SK-MEL-5 (cell line): ENCODE results near the gene GREB1L. TPM values are rescaled to one million over a fixed set of nuclear protein-coding genes. Genes with fewer than 3 reads are reported as not detected.
"Not testable (repeated sequence)": the region's sequence is repeated elsewhere in the genome, so short reads cannot be mapped to it uniquely, and the experiment has no call there.

Experiments used
- DNase-seq: peaks from one replicate; pipeline ENCODE4 v3.0.0-alpha.2; 2016; ENCODE audit warnings: low read depth, low spot score
- in situ Hi-C: cut with HindIII; loops from 2 replicates; pipeline ENCODE4 v1.10.0; 2016; ENCODE audit warnings: low sequenced_read_pairs, high pct_unique_total_duplicates, low pct_unique_long_range_greater_than_20kb
- total RNA-seq: library from RNA; depleted of rRNA; stranded (reverse); fragments of >200 nt; shearing (Covaris generic); gene quantifications from 2 replicates; pipeline ENCODE4 v1.2.3, GENCODE V29; 2014

The GREB1L gene
- total RNA-seq, 1 experiment from 2014 or later: 0.50 TPM

DNA sequence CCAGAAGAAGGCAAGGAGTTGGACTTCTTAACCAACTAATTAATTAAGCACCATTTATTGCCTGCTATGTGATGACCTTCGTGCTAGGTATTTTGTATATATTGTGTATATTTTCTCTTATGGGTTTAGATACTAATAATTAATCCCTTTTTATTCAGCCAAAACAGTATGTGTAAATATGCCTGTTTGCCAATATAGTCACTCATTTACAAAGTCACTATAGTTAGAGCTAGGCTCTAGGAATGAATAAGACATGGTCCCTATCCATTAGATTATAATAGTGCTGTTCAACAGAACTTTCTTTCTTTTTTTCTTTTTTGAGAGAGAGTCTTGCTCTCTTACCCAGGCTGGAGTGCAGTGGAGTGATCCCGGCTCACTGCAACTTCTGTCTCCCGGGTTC, 51.4 kb downstream of the GREB1L start:
- in situ Hi-C loops: no loop called here
- no peak for DNase-seq

DNA sequence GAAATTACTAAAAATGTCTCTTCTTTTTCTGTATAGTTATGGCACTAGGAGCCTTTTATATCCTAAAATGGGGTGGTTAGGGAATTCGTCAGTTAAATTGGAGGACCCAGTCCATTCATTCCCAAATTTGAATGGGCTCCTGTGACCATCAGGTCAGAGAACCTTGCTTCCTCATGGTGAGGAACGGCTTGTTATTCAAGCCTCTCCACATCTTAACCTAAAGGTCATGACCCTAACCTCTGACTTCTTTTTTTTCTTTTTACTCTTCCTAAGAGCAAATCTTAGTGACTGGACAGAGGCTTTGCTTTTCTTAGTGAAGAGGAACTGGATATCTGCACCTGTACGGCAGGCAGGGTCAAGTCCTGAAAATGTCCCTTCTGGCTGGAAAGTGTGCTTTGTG, 53.1 kb downstream of the GREB1L start:
- in situ Hi-C loops: no loop called here
- no peak for DNase-seq

DNA sequence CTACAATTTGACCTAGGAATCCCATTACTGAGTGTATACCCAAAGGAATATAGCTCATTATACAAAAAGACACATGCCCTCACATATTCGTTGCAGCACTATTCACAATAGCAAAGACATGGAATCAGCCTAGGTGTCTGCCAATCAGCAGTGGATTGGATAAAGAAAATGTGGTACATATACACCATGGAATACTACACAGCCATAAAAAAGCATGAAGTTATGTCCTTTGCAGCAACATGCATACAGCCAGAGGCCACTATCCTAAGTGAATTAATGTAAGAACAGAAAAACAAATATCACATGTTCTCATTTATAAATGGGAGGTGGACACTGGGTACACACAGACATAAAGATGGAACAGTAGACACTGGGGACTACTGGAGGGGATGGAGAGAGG, 54.0 kb downstream of the GREB1L start:
- no peak for DNase-seq
- in situ Hi-C loops: no loop called here

- in situ Hi-C loops: no loop called here
- DNase-seq: no peak
Measured at GRCh38 chr18:21298351-21298750, 56.3 kb downstream of the GREB1L start.

DNA sequence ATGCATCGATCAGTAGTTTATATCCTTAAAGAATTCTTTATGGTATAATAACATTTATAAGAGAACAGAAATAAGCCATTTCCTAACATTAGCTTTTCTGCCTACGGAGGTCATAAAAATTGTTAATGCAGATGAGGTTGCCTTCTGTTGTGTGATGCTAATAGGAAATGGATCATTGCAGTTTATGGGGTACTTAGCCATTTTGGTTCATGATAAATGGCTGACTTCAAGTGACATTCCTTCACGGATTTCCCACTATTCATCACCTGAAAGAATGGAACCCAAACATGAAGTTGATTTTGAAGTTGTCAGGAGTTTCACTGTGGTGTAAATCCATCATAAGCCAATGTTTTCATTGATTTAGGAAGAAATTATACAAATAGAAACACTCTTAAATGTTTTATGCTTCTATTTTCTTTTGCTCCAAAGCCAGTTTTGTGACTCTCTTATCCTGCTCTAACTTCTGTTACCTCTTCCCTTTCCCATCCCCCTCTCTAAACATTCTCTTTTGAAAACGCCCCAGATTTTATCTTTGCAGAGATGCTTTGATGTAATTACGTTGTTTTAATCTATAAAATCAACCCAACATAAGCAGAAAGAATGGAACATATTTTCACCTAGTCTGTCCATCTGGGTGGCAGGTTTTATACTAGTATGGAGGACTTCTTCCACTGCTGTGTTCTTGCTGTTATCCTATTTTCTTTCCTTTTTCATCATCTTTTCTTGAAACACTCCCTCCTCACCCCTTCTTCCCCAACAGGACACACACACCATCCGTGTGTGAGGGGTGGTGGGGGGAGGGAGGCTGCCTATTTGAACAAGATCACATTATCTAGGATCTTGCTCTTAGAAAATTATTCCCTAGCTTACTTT, 58.2 kb downstream of the GREB1L start:
- in situ Hi-C loops: no loop called here
- DNase-seq: no peak

GRCh38 chr18:21300908-21301200, 58.8 kb downstream of the GREB1L start:
- DNase-seq: no peak
- in situ Hi-C loops: no loop called here

GRCh38 chr18:21303445-21303844, 61.4 kb downstream of the GREB1L start:
- no peak for DNase-seq
- in situ Hi-C loops: no loop called here

GRCh38 chr18:21303895-21304294, 61.9 kb downstream of the GREB1L start:
- in situ Hi-C loops: no loop called here
- DNase-seq: no peak

DNA sequence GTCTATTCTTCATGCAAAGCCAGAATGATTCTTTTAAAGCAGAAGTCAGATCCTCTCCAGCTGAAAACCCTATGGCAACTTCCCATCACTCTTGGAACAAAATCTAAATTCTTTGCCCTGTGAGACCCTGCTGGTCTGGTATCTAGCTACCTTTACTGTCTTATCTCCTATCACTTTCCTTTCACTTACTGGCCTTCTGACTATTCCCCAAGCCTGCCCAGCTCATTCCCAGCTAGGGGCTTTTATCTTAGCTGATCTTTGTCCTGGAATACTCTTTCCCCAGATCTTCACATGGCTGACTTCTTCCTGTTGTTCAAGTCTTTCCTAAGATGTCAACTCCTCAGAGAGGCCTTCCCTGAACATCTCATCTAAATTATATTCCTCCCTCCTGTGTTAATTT, 63.6 kb downstream of the GREB1L start:
- in situ Hi-C loops: no loop called here
- no peak for DNase-seq

- DNase-seq: no peak
- in situ Hi-C loops: no loop called here
Measured at GRCh38 chr18:21306368-21306767, 64.3 kb downstream of the GREB1L start.

- in situ Hi-C loops: no loop called here
- DNase-seq: no peak
Measured at GRCh38 chr18:21307578-21307977, 65.5 kb downstream of the GREB1L start.

GRCh38 chr18:21309248-21309647, 67.2 kb downstream of the GREB1L start:
- no peak for DNase-seq
- in situ Hi-C loops: no loop called here

DNA sequence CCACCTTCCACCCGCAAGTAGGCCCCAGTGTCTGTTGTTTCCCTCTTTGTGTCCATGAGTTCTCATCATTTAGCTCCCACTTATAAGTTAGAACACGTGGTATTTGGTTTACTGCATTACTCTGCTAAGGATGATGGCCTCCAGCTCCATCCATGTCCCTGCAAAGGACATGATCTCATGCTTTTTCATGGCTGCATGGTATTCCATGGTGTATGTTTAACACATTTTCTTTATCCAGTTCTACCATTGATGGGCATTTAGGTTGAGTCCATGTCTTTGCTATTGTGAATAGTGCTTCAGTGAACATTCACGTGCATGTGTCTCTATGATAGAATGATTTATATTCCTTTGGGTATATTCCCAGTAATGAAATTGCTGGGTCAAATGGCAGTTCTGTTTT, 69.9 kb downstream of the GREB1L start:
- in situ Hi-C loops, DNase-seq: not testable (repeated sequence)

DNA sequence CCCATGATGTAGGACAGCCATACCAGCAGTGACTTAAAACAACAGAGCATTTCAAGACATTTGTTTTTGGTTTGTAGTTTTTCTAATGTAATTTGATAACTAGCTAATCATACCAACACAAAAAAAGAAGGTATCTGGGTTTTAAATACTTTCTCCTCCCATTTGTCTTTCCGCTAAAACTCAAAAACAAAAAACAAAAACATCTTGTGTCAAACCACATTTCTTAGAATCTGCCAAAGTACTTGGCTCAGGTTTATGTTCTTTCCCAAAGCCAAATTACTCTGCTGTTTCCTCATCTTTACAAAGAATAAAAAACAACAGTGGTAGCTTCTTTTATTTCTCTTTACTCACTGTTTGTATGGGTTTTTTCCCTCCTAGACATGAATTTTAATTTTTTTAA, 71.5 kb downstream of the GREB1L start:
- DNase-seq: no peak
- in situ Hi-C loops: no loop called here

DNA sequence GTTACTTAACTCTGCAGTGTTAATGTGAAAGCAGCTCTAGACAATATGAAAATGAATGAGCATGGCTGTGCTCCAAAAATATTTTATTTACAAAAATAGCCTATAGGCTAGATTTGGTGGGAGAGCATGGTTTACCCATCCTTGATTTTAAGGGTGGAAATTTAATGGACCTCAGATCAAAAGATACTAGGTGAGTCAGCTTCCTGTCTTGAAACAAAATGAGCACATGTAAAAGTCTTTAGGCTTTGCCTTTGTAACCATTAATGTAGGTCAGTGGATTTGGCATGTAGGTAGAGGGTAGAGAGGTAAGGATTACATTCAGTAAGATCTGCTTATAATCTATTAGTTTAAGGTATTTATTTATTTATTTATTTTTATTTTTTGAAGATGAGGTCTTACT, 72.7 kb downstream of the GREB1L start:
- in situ Hi-C loops: no loop called here
- no peak for DNase-seq

- in situ Hi-C loops, DNase-seq: not testable (repeated sequence)
Measured at GRCh38 chr18:21315126-21315525, 73.1 kb downstream of the GREB1L start.

DNA sequence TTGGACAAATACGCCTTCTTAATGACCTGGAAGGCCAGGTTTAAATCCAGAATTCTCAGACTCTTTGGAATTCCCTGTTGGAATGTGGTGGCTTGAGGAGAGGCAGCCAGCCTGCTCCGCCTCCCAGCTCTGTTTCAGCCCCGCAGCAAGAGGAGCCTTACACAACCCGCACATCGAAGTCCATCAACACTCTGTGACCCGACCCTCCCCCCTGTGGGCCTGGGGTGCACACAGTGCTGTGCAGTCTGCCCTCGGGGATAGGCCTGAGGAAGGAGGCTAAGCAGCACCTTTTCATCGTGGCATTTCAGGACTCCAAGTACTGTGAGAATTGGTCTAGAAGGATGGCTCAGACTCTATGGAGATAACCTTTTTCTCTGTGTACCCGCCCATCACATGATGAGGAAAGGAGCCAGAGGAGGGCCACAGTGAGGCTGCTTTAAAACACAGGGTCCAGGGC, 73.7 kb downstream of the GREB1L start:
- in situ Hi-C loops: no loop called here

DNA sequence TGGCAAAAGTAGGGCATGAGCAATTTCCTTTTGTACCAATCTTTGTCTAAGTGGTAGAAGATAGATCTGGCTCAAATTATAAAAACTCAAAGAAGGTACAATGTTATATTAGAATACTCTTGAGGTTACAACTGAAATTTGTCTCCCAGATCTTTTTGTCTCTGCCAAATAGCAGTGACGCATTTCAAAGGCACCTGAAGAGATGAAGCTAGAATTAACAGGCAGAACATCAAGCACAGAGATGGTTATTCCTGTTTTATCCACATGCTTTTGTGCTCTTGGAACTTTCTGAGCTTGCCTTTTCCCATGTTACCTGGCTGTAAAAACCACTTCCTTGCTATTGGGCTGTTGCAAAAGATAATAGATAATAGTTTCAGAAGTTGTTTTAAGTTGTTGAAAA, 74.3 kb downstream of the GREB1L start:
- no peak for DNase-seq
- in situ Hi-C loops: no loop called here

More for the DNA sequence above, 73.7 kb downstream of the GREB1L start:
- DNase-seq: no peak

DNA sequence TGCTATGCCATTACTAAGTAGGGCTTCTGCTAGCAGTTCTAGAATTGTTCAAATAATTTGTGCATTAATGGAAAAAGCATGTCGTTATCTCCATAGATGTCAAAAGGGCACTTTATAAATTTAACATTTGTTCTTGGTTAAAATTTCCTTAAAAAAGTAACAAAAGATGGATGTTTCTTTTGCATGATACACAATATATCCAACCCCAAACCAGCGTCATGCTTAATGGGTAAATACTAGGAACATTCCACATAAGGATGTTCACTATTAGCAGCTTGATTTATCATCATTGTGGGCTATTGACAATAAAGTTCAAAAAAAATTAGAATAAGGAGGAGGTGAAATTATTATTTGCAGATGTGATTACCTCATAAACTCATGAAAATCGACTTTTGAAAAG, 79.7 kb downstream of the GREB1L start:
- in situ Hi-C loops: no loop called here

DNA sequence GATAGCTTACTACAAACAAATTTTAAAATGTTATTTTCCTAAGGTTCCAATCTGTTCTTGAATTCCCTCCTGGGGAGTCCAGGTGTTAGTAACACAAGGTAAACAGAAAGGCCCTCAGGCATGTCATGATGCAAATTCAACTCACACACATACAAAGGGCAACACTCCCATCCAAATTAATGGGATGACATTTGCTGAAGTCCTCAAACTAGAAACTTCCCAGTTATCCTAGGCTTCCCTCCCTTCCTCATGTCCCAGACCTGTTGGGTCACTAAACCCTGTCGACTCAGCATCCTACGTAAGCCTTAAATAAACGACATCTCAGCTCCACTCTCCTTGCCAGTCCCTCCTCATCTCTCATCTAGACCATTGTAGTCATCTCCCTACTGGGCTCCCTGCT, 85.1 kb downstream of the GREB1L start:
- no peak for DNase-seq
- in situ Hi-C loops: no loop called here

More for the DNA sequence above, 79.7 kb downstream of the GREB1L start:
- no peak for DNase-seq
